Karpas-422 (cell line): ENCODE measurements around the gene VWF. TPM values are rescaled to one million over a fixed set of nuclear protein-coding genes. Genes with fewer than 3 reads are reported as not detected.
"Not testable (repeated sequence)": the region's sequence is repeated elsewhere in the genome, so short reads cannot be mapped to it uniquely, and the experiment has no call there.

ENCODE experiments used
- DNase-seq: peaks from one replicate; pipeline ENCODE4 v3.0.0-alpha.2; 2015
- H2AFZ ChIP-seq: fragments of 200-600 bp; sonication (generic); 2 replicates; pipeline ENCODE4 v1.6.1; 2014; ENCODE audit warnings: antibody characterized with exemption, low read length, mixed read lengths
- H3K27ac ChIP-seq: fragments of 200-600 bp; sonication (generic); 2 replicates; pipeline ENCODE4 v1.5.1; 2014; ENCODE audit warnings: mild to moderate bottlenecking, low read length, moderate library complexity
- H3K27me3 ChIP-seq: fragments of 200-600 bp; sonication (generic); 2 replicates; pipeline ENCODE4 v1.6.1; 2014; ENCODE audit warnings: low read length, mixed read lengths
- H3K36me3 ChIP-seq: fragments of 200-600 bp; sonication (generic); 2 replicates; pipeline ENCODE4 v1.6.1; 2014; ENCODE audit warnings: low read length, mixed read lengths; ENCODE audit not compliant: insufficient read depth
- H3K4me1 ChIP-seq: fragments of 200-600 bp; sonication (generic); 2 replicates; pipeline ENCODE4 v1.6.1; 2014; ENCODE audit warnings: mild to moderate bottlenecking, low read length, mixed read lengths
- H3K4me2 ChIP-seq: fragments of 200-600 bp; sonication (generic); 2 replicates; pipeline ENCODE4 v1.6.1; 2014; ENCODE audit warnings: low read length, low read depth, mild to moderate bottlenecking; ENCODE audit not compliant: poor library complexity, severe bottlenecking
- H3K4me3 ChIP-seq: fragments of 200-600 bp; sonication (generic); 2 replicates; pipeline ENCODE4 v1.5.1; 2014; ENCODE audit warnings: mild to moderate bottlenecking, antibody characterized with exemption, low read length, mixed read lengths
- H3K79me2 ChIP-seq: fragments of 200-600 bp; sonication (generic); 2 replicates; pipeline ENCODE4 v1.6.1; 2014; ENCODE audit warnings: mild to moderate bottlenecking, low read length, mixed read lengths
- H3K9ac ChIP-seq: fragments of 200-600 bp; sonication (generic); 2 replicates; pipeline ENCODE4 v1.6.0; 2014; ENCODE audit warnings: low read length
- H3K9me2 ChIP-seq: fragments of 200-600 bp; sonication (generic), shearing (Covaris generic); replicated peaks from 2 replicates; pipeline ENCODE4 v1.6.0; 2014; ENCODE audit warnings: mild to moderate bottlenecking, low read length, moderate library complexity; ENCODE audit not compliant: insufficient read depth
- H3K9me3 ChIP-seq: fragments of 300-700, 200-600 bp; sonication (generic); 2 replicates; pipeline ENCODE4 v1.6.1; 2014; ENCODE audit warnings: low read length, mixed read lengths
- H4K20me1 ChIP-seq: fragments of 200-600 bp; sonication (generic); 2 replicates; pipeline ENCODE4 v1.6.1; 2014; ENCODE audit warnings: mild to moderate bottlenecking, antibody characterized with exemption, low read length, low read depth; ENCODE audit not compliant: insufficient read depth
- total RNA-seq: library from RNA; depleted of rRNA; stranded (reverse); fragments of >200 nt; shearing (Covaris generic); gene quantifications from 2 replicates; pipeline ENCODE4 v1.2.3, GENCODE V29; 2014; ENCODE audit warnings: low replicate concordance

VWF gene
- total RNA-seq, 1 experiment from 2014 or later, result not detected

- Histone ChIP-seq H3K9ac (no peak overlapping the region), H3K4me2 (no peak overlapping the region), H3K79me2 (no peaks in the 10 kb centered on the region), H3K9me2 (no peaks in the 10 kb centered on the region), H3K27ac (no peak overlapping the region), H4K20me1 (no peaks in the 10 kb centered on the region), H3K9me3 (no peaks in the 10 kb centered on the region), H3K27me3 (no peaks in the 10 kb centered on the region), H2AFZ (no peak overlapping the region), H3K4me3 (no peak overlapping the region), H3K36me3 (no peaks in the 10 kb centered on the region), H3K4me1 (peaks cover 4% of the 10 kb centered on the region; the same call in 1 of the 2 replicates)
- DNase-seq, result no peak
Measured at GRCh38 chr12:6106218-6106617, 18.3 kb downstream of the VWF start.

DNA sequence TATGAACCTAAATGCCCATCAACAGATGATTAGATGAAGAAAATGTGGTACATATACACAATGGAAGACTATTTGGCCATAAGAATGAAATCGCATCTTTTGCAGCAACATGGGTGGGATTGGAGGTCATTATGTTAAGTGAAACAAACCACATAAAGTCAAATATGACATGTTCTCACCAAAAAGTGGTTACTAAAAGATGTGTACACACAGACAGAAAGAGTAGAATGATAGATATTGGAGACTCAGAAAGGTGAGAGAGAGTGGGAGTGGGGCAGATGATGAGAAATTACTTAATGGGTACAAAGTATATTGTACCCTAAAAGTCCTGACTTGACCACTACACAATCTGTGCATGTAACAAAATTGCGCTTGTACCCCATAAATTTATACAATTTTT is 19.6 kb downstream of the VWF start:
- peaks cover 4% of the 10 kb centered on the region; the same call in 1 of the 2 replicates for H3K4me1 ChIP-seq
- H3K4me2 ChIP-seq, result no peak overlapping the region
- no peaks in the 10 kb centered on the region for H3K9me3 ChIP-seq
- DNase-seq, result no peak
- H3K9ac ChIP-seq, result no peak overlapping the region
- no peak overlapping the region for H3K27ac ChIP-seq
- H2AFZ ChIP-seq, result no peak overlapping the region
- no peaks in the 10 kb centered on the region for H3K36me3 ChIP-seq
- H4K20me1 ChIP-seq, result no peaks in the 10 kb centered on the region
- H3K79me2 ChIP-seq, result no peaks in the 10 kb centered on the region
- H3K27me3 ChIP-seq, result no peaks in the 10 kb centered on the region
- H3K4me3 ChIP-seq, result no peak overlapping the region
- no peaks in the 10 kb centered on the region for H3K9me2 ChIP-seq

GRCh38 chr12:6104027-6104426 is 20.4 kb downstream of the VWF start:
- no peak overlapping the region for H3K4me2 ChIP-seq
- no peaks in the 10 kb centered on the region for H3K27me3 ChIP-seq
- no peaks in the 10 kb centered on the region for H3K9me2 ChIP-seq
- DNase-seq, result no peak
- no peak overlapping the region for H2AFZ ChIP-seq
- H3K4me1 ChIP-seq, result peaks cover 4% of the 10 kb centered on the region; the same call in 1 of the 2 replicates
- no peaks in the 10 kb centered on the region for H3K79me2 ChIP-seq
- H3K36me3 ChIP-seq, result no peaks in the 10 kb centered on the region
- H3K27ac ChIP-seq, result no peak overlapping the region
- H3K4me3 ChIP-seq, result no peak overlapping the region
- H3K9me3 ChIP-seq, result no peaks in the 10 kb centered on the region
- no peak overlapping the region for H3K9ac ChIP-seq
- no peaks in the 10 kb centered on the region for H4K20me1 ChIP-seq

DNA sequence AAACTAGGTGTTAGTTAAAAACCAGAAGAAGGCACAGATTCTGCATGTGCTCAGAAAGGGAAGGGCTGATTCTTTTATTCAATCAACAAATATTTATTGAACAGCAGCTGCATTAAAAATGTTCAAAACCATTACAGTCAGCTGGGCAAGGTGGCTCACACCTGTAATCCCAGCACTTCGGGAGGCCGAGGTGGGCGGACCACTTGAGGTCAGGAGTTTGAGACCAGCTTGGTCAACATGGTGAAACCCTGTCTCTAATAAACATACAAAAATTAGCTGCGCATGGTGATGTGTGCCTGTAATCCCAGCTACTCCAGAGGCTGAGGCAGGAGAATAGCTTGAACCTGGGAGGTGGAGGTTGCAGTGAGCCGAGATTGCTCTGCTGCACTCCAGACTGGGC is 22.4 kb downstream of the VWF start:
- H3K27me3 ChIP-seq, H3K4me1 ChIP-seq, H3K9me3 ChIP-seq, DNase-seq, H4K20me1 ChIP-seq, H3K27ac ChIP-seq, H2AFZ ChIP-seq, H3K79me2 ChIP-seq, H3K4me2 ChIP-seq, H3K4me3 ChIP-seq, H3K9me2 ChIP-seq, H3K36me3 ChIP-seq, H3K9ac ChIP-seq: not testable (repeated sequence)

GRCh38 chr12:6099316-6099715 is 25.2 kb downstream of the VWF start:
- no peaks in the 10 kb centered on the region for H4K20me1 ChIP-seq
- H3K79me2 ChIP-seq, result no peaks in the 10 kb centered on the region
- H2AFZ ChIP-seq, result no peak overlapping the region
- no peaks in the 10 kb centered on the region for H3K27me3 ChIP-seq
- no peaks in the 10 kb centered on the region for H3K9me2 ChIP-seq
- H3K9me3 ChIP-seq, result no peaks in the 10 kb centered on the region
- peaks cover 4% of the 10 kb centered on the region; the same call in 1 of the 2 replicates for H3K4me1 ChIP-seq
- H3K4me2 ChIP-seq, result no peak overlapping the region
- no peaks in the 10 kb centered on the region for H3K36me3 ChIP-seq
- DNase-seq, result no peak
- H3K9ac ChIP-seq, result no peak overlapping the region
- no peak overlapping the region for H3K27ac ChIP-seq
- no peak overlapping the region for H3K4me3 ChIP-seq

DNA sequence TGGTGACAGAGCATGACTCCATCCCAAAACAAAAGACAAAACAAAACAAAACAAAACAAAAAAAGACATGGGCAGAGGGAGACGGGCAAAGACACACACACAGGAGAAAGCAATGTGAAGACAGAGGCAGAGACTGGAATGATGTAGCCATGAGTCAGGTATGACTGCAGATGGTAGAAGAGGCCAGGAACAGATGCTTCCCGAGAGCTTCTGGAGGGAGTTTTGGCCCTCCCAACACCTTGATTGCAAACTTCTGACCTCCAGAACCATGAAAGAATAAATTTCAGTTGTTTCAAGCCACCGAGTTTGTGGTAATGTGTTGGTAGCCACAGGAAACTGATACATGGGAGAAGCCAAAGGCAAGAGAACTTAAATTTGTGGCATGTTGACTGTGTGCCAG is 27.1 kb downstream of the VWF start:
- H3K9me3 ChIP-seq, result no peaks in the 10 kb centered on the region
- H3K9ac ChIP-seq, result no peak overlapping the region
- H3K4me3 ChIP-seq, result no peak overlapping the region
- DNase-seq, result no peak
- no peak overlapping the region for H2AFZ ChIP-seq
- no peak overlapping the region for H3K4me2 ChIP-seq
- no peaks in the 10 kb centered on the region for H3K79me2 ChIP-seq
- no peaks in the 10 kb centered on the region for H3K36me3 ChIP-seq
- no peak overlapping the region for H3K27ac ChIP-seq
- no peaks in the 10 kb centered on the region for H4K20me1 ChIP-seq
- H3K9me2 ChIP-seq, result no peaks in the 10 kb centered on the region
- H3K27me3 ChIP-seq, result no peaks in the 10 kb centered on the region
- no peaks in the 10 kb centered on the region for H3K4me1 ChIP-seq

GRCh38 chr12:6096527-6096926 is 27.9 kb downstream of the VWF start:
- Histone ChIP-seq H3K27me3 (no peaks in the 10 kb centered on the region), H3K9me2 (no peaks in the 10 kb centered on the region)

DNA sequence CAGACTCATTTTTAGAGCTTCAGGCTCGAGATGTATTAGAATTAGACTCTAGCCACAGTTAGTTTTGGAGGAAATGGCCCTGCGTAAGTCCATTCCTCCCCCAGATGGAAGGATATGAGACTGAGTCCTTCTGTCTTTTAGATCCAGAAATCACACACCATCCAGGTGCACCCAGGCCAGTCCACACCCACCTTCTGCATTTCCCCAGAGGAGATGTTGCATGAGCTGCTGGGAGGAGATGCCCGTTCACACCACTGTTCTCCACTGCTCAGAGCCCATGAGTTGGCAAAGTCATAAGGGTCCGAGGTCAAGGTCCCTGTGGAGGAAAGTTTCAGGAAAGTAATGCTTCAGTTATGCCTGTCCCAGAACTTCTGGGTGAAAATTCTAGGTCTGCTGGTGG is 29.2 kb downstream of the VWF start:
- no peaks in the 10 kb centered on the region for H3K36me3 ChIP-seq
- no peak overlapping the region for H2AFZ ChIP-seq
- H4K20me1 ChIP-seq, result no peaks in the 10 kb centered on the region
- no peak overlapping the region for H3K4me2 ChIP-seq
- no peak overlapping the region for H3K9ac ChIP-seq
- H3K27me3 ChIP-seq, result no peaks in the 10 kb centered on the region
- H3K79me2 ChIP-seq, result no peaks in the 10 kb centered on the region
- no peak for DNase-seq
- no peaks in the 10 kb centered on the region for H3K9me3 ChIP-seq
- H3K9me2 ChIP-seq, result no peaks in the 10 kb centered on the region
- H3K4me1 ChIP-seq, result no peaks in the 10 kb centered on the region
- no peak overlapping the region for H3K27ac ChIP-seq
- H3K4me3 ChIP-seq, result no peak overlapping the region

More at GRCh38 chr12:6096527-6096926, 27.9 kb downstream of the VWF start:
- no peaks in the 10 kb centered on the region for H4K20me1 ChIP-seq
- no peak overlapping the region for H3K27ac ChIP-seq
- H3K4me3 ChIP-seq, result no peak overlapping the region
- no peaks in the 10 kb centered on the region for H3K9me3 ChIP-seq
- H3K36me3 ChIP-seq, result no peaks in the 10 kb centered on the region
- no peak overlapping the region for H2AFZ ChIP-seq
- no peak for DNase-seq
- no peak overlapping the region for H3K4me2 ChIP-seq
- no peak overlapping the region for H3K9ac ChIP-seq
- H3K79me2 ChIP-seq, result no peaks in the 10 kb centered on the region
- H3K4me1 ChIP-seq, result no peaks in the 10 kb centered on the region

- Histone ChIP-seq H3K4me2 (no peak overlapping the region), H2AFZ (no peak overlapping the region), H3K79me2 (no peaks in the 10 kb centered on the region), H3K27me3 (no peaks in the 10 kb centered on the region), H3K27ac (no peak overlapping the region), H3K9ac (no peak overlapping the region), H3K9me3 (no peaks in the 10 kb centered on the region), H3K9me2 (no peaks in the 10 kb centered on the region), H3K36me3 (no peaks in the 10 kb centered on the region), H4K20me1 (no peaks in the 10 kb centered on the region), H3K4me3 (no peak overlapping the region), H3K4me1 (no peaks in the 10 kb centered on the region)
- DNase-seq, result no peak
Measured at GRCh38 chr12:6093764-6094163, 30.7 kb downstream of the VWF start.
